ENCODE measurements around the gene SSX2. TPM values are rescaled to one million over a fixed set of nuclear protein-coding genes. Genes with fewer than 3 reads are reported as not detected.

SSX2 gene
- not detected in 2 replicates for total RNA-seq

DNA sequence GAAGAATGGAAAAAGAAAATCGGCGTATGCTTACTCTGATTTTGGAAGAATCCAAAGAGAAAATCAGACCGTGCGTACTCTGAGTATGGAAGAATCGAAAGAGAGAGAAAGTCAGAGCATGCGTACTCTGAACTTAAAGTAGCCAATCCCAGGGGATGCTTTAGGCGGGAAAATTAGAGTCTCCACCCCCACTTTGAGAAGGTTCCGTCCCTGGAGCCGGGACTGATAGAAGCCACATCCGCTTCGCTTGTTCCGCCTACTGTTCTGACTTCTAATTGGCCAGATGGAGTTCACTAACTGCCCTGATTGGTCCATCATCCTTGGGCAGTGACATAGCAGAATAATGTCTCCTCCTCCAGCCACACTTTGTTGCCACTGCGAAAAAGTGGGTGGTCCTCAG lies at the start of gene SSX2:
Gene SSX2, minus strand, starts transcription at position 101 of the 400 bp plus-strand sequence. CDS start 1,429 bp downstream, outside the sequence.

GRCh38 chrX:52750952-52751351 lies 44.0 kb upstream of the SSX2 start, which contains the start of gene SSX2B:
Gene SSX2B, plus strand, starts transcription at chrX:52751252. Its CDS starts 1,429 bp downstream, at chrX:52752681.

DNA sequence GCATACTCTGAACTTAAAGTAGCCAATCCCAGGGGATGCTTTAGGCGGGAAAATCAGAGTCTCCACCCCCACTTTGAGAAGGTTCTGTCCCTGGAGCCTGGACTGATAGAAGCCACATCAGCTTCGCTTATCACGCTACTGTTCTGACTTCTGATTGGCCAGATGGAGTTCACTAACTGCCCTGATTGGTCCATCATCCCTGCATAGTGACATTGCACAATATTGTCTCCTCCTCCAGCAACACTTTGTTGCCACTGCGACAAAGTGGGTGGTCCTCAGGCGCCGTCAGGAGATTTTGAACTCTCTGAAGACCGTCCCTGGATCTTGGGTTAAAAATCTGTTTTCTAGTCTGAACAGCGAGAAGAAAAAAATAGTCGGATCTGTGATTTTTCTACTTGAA lies 52.2 kb downstream of the SSX2 start, which contains the start of gene SSX7:
Gene SSX7, minus strand, starts transcription at position 101 of the 400 bp plus-strand sequence. CDS start 1,428 bp downstream, outside the sequence.

Other genes starting within 250 kb of the SSX2 start
- not detected in 2 replicates for gene XAGE1A, start 211.4 kb downstream of the SSX2 start, total RNA-seq
- gene XAGE1B, start 190.1 kb downstream of the SSX2 start, total RNA-seq: not detected in 2 replicates
- gene SSX7, start 52.3 kb downstream of the SSX2 start, total RNA-seq: not detected in 2 replicates
- not detected in 2 replicates for gene SSX2B, start 44.1 kb upstream of the SSX2 start, total RNA-seq
- gene SPANXN5, start 90.2 kb upstream of the SSX2 start, total RNA-seq: not detected in 2 replicates
- gene XAGE5, start 104.1 kb upstream of the SSX2 start, total RNA-seq: not detected in 2 replicates
- gene XAGE3, start 160.9 kb upstream of the SSX2 start, total RNA-seq: not detected in 2 replicates
- gene FAM156B, start 190.2 kb upstream of the SSX2 start, total RNA-seq: 5.0 and 10.1 TPM in 2 replicates